Muscle layer of duodenum (tissue), 2 donors: Measurements from ENCODE around the gene EXOC1.

Experiments
- H3K27ac ChIP-seq: one replicate; pipeline ENCODE4 v1.7.0; 2013; ENCODE audit warnings: mild to moderate bottlenecking, low read length
- H3K27me3 ChIP-seq: one replicate; pipeline ENCODE4 v1.7.0; 2013; ENCODE audit warnings: low read depth, mild to moderate bottlenecking, control low read depth, low read length
- H3K36me3 ChIP-seq, 2 donors: one replicate each; pipeline ENCODE4 v1.7.0; 2013; ENCODE audit warnings: low read length in 2 of 2, control low read depth in 1 of 2, mild to moderate bottlenecking in 1 of 2; ENCODE audit not compliant: insufficient read depth in 2 of 2, control insufficient read depth in 1 of 2
- H3K4me1 ChIP-seq, 2 donors: one replicate each; pipeline ENCODE4 v1.7.0; 2013; ENCODE audit warnings: low read length in 2 of 2, mild to moderate bottlenecking in 2 of 2, control low read depth in 1 of 2, moderate library complexity in 1 of 2; ENCODE audit not compliant: insufficient read depth in 2 of 2, control insufficient read depth in 1 of 2
- H3K4me3 ChIP-seq, 2 donors: one replicate each; pipeline ENCODE4 v1.7.0; 2013; ENCODE audit warnings: low read length in 2 of 2, low read depth in 1 of 2, mild to moderate bottlenecking in 1 of 2
- H3K9me3 ChIP-seq, 2 donors: one replicate each; pipeline ENCODE4 v1.7.0; 2013; ENCODE audit warnings: low read length in 2 of 2, control low read depth in 1 of 2, mild to moderate bottlenecking in 1 of 2; ENCODE audit not compliant: control insufficient read depth in 1 of 2
- donor health status: healthy.

EXOC1 gene

DNA sequence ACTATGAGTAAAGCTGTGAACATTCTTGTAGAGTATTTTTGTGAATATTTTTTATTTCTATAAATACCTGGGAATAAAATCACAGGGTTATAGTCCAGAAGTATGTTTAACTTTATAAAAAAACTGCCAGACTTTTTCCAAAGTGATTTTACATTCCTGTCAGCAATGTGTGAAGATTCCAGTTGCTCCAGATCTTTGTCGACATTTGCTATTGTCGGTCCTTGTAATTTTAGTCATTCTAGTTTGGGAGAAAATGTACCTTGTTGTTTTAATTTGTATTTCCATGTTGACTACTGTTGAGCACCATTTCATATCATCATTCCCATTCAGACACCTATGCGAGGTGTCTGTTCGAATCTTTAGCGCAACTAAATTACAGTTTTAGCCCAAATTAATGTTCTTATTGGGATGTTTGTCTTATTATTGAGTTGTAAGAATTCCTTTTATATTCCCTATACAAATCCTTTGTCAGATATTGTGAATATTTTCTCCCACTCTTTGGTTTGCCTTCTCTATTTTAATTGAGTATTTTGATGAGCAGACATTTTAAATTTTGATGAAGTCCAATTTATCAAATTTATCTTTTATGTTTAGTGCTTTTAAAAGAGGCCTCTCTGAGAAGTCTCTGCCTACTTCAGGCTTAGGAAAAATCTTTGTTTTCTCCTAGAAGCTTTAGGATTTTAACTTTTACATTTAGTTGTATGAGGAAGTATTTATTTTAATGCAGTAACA, 97.9 kb downstream of the EXOC1 start:
- peaks cover 11 to 19% of the 10 kb centered on the region in 2 donors for H3K4me1 ChIP-seq
- H3K36me3 ChIP-seq, result peaks cover 14 to 17% of the 10 kb centered on the region in 2 donors
- no peaks in the 10 kb centered on the region for H3K27me3 ChIP-seq
- H3K4me3 ChIP-seq, result no peak overlapping the region
- H3K9me3 ChIP-seq, result no peaks in the 10 kb centered on the region
- no peak overlapping the region for H3K27ac ChIP-seq
